ENCODE results near the gene SETD2. TPM values are rescaled to one million over a fixed set of nuclear protein-coding genes. Genes with fewer than 3 reads are reported as not detected.

The SETD2 gene
- total and polyA plus RNA-seq, 9 of the 15 experiments (the other 6 are each of a cell fraction or from before 2014, with no cell fraction given) = 8.2 to 44.0 (median 33.6) TPM

DNA sequence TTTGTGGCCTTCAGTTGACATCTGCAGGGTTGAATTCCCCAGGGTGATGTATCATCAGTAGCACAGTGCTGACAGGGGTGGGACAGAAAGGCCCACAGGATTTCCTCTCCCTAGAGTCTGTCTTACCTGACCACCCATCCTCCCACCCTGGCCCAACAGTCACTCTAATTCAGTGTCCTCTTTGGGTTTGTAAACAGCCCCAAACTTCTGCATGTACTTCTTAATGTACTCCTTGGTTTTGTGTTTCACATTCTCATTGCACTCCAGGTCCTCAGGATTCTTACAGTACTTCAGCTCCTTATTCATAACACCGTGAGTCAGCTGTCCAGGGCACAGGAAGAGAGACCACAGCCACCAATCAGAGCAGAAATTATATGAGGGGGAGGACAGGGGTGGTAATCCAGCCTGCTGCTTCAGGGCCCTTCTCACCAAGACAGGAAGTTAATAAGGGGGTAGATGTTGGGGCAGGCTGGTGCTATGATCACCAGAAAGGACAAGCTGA, 146.9 kb downstream of the SETD2 start (continued):
- TF ChIP-seq, protein P1, sequence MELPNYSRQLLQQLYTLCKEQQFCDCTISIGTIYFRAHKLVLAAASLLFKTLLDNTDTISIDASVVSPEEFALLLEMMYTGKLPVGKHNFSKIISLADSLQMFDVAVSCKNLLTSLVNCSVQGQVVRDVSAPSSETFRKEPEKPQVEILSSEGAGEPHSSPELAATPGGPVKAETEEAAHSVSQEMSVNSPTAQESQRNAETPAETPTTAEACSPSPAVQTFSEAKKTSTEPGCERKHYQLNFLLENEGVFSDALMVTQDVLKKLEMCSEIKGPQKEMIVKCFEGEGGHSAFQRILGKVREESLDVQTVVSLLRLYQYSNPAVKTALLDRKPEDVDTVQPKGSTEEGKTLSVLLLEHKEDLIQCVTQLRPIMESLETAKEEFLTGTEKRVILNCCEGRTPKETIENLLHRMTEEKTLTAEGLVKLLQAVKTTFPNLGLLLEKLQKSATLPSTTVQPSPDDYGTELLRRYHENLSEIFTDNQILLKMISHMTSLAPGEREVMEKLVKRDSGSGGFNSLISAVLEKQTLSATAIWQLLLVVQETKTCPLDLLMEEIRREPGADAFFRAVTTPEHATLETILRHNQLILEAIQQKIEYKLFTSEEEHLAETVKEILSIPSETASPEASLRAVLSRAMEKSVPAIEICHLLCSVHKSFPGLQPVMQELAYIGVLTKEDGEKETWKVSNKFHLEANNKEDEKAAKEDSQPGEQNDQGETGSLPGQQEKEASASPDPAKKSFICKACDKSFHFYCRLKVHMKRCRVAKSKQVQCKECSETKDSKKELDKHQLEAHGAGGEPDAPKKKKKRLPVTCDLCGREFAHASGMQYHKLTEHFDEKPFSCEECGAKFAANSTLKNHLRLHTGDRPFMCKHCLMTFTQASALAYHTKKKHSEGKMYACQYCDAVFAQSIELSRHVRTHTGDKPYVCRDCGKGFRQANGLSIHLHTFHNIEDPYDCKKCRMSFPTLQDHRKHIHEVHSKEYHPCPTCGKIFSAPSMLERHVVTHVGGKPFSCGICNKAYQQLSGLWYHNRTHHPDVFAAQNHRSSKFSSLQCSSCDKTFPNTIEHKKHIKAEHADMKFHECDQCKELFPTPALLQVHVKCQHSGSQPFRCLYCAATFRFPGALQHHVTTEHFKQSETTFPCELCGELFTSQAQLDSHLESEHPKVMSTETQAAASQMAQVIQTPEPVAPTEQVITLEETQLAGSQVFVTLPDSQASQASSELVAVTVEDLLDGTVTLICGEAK (IDR thresholded peaks at IDR 0.05) = no peak
- TF ChIP-seq, protein P1 (CRISPR knock-in tag; IDR thresholded peaks at IDR 0.05) = no peak
- TF ChIP-seq, protein P2, sequence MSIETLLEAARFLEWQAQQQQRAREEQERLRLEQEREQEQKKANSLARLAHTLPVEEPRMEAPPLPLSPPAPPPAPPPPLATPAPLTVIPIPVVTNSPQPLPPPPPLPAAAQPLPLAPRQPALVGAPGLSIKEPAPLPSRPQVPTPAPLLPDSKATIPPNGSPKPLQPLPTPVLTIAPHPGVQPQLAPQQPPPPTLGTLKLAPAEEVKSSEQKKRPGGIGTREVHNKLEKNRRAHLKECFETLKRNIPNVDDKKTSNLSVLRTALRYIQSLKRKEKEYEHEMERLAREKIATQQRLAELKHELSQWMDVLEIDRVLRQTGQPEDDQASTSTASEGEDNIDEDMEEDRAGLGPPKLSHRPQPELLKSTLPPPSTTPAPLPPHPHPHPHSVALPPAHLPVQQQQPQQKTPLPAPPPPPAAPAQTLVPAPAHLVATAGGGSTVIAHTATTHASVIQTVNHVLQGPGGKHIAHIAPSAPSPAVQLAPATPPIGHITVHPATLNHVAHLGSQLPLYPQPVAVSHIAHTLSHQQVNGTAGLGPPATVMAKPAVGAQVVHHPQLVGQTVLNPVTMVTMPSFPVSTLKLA (conservative IDR thresholded peaks at IDR 0.05) = 0 out of 4 replicates have a peak, but pooled peaks of 1 of the 2 experiments have one; percentile 18
- TF ChIP-seq SPI1 (IDR thresholded peaks at IDR 0.05; ENCODE audit: borderline replicate concordance, low read depth, low read length) = peak; percentile 63; the same call in 1 of the 2 replicates
- TF ChIP-seq, protein P3, sequence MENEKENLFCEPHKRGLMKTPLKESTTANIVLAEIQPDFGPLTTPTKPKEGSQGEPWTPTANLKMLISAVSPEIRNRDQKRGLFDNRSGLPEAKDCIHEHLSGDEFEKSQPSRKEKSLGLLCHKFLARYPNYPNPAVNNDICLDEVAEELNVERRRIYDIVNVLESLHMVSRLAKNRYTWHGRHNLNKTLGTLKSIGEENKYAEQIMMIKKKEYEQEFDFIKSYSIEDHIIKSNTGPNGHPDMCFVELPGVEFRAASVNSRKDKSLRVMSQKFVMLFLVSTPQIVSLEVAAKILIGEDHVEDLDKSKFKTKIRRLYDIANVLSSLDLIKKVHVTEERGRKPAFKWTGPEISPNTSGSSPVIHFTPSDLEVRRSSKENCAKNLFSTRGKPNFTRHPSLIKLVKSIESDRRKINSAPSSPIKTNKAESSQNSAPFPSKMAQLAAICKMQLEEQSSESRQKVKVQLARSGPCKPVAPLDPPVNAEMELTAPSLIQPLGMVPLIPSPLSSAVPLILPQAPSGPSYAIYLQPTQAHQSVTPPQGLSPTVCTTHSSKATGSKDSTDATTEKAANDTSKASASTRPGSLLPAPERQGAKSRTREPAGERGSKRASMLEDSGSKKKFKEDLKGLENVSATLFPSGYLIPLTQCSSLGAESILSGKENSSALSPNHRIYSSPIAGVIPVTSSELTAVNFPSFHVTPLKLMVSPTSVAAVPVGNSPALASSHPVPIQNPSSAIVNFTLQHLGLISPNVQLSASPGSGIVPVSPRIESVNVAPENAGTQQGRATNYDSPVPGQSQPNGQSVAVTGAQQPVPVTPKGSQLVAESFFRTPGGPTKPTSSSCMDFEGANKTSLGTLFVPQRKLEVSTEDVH (IDR thresholded peaks at IDR 0.05; ENCODE audit: low read depth, partially characterized antibody) = no peak
- TF ChIP-seq FOXA1 (IDR thresholded peaks at IDR 0.05; ENCODE audit: borderline replicate concordance) = no peak
- no peak for TF ChIP-seq TGIF2 (CRISPR knock-in tag; IDR thresholded peaks at IDR 0.05)
- TF ChIP-seq SMC3 (conservative IDR thresholded peaks at IDR 0.05; ENCODE audit: insufficient read depth, low read depth, low read length) = no peak
- 0 out of 2 replicates have a peak, but pooled peaks have one; percentile 10 for TF ChIP-seq MYNN (IDR thresholded peaks at IDR 0.05)
- TF ChIP-seq MYNN (CRISPR knock-in tag; IDR thresholded peaks at IDR 0.05) = no peak
- no peak for TF ChIP-seq ATF1 (CRISPR knock-in tag; IDR thresholded peaks at IDR 0.05)
- no peak for TF ChIP-seq ATF1 (tag; IDR thresholded peaks at IDR 0.05)
- 0 out of 2 replicates have a peak, but pooled peaks have one; percentile 50 for TF ChIP-seq ZNF584 (CRISPR knock-in tag; IDR thresholded peaks at IDR 0.05; ENCODE audit: low read depth)
- TF ChIP-seq HDAC8 (tag; IDR thresholded peaks at IDR 0.05) = no peak
- TF ChIP-seq ETV1 (tag; conservative IDR thresholded peaks at IDR 0.05; ENCODE audit: low read depth) = peak; percentile 91
- TF ChIP-seq GTF2E2 (tag; IDR thresholded peaks at IDR 0.05) = 0 out of 2 replicates have a peak, but pooled peaks have one; percentile 12
